HCEC 1CT (cell line): ENCODE results near the gene ACTN4.

Experiments
- DNase-seq: peaks from one replicate; pipeline ENCODE4 v3.0.0-alpha.2; 2017

ACTN4 gene

DNA sequence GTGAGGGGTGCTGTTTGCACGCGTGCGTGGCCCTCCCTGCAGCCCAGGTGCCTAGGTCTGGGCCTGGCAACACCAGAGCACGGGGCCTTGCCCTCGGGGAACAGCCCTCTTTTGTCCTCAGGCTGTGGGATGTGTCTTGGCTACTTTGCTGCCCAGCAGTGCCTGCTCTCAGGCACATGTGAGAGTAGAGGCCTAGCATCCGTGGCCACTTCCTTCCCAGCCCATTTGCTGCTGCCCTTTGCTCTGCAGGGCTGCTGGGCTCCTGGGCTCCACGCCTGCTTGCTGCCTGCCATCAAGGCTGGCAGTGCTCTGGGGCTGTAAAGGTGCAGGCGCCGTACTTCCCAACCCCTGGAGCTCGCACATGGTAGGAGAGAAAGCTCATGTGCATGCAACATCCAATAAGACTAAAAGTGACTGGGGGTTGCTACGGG is 50.2 kb downstream of the ACTN4 start:
- no peak for DNase-seq

DNA sequence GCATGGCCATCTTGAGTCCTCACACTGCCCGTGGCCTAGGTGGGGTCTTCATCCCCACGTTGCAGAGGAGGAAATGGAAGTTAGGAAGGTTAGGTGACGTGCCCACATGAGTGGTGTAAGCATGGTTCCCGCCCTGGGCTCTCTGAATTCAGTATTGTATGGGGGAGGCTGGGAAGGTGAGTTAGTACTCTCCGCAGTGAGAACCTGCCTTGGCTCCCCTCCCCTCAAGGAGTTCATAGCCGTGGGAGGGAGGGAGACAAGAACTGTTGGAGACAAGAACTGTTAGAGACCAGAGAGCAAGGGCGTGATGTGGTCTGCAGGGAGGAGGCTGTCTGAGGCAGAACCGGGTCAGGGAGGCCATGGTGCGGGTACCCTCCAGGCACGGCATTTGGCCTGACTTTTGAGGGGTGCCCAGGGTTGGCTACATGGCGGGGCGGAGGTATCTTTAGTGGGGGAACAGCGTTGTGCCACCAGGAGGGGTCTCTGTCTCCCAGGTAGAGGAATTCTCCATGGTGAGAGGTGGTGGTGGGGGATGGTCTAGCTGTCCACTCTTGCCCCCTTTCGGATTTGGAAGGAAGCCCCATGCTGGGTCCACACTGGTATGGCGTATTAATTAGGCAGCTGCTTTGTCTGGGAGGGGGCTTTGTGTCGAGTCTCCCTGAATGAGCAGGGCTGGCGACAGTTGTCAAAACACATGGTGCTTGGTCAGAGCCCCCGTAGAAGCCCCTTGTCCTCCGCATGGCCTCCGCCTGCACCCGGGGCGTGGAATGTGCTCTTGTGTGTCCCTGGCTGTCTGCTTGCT is 51.0 kb downstream of the ACTN4 start:
- no peak for DNase-seq

DNA sequence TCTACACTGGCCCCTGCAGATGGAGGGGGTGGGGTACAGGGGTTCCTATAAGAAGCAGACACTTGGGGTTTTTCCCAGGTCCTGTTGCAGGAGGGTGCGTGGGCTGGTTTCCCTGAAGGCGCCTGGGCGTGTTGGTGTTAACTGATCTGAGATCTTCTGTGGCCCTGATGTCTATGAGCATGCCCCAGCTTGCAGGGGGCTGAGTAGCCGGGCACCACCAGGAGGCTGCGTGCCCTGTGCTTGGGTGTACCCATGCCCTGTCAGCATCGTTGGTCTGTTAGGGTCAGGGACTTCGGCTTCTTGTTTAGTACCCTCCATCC is 51.5 kb downstream of the ACTN4 start:
- DNase-seq = no peak

DNA sequence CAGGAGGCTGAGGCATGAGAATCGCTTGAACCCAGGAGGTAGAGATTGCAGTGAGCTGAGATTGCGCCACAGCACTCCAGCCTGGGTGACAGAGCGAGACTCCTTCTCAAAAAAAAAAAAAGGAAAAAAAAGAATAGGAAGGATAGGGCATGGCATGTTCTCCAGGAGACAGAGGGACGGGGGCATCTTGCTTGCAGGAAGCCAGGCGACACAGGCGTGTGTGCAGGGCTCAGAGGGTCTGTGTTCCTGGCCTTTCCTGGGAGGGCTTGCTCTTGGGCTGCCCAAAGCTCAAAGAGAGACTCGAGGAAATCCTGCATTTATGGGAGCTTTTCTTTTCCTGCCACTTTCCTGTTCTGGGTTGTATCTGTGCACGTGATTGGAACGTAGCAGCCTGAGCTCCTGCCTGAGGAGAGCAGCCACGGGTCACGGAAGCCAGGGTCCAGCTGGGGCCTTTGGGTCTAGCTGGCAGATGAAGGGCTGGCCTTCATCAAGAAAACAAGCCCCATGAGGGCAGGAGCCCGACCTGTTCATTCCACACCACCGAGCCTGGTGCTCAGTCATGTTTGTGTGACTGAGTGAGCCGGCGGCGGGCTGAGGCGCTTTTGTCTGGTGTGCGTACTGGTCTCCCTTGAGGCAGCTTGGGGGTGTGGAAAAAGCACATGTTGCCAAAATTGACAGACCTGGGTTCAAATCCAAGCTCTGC is 52.3 kb downstream of the ACTN4 start:
- no peak for DNase-seq

DNA sequence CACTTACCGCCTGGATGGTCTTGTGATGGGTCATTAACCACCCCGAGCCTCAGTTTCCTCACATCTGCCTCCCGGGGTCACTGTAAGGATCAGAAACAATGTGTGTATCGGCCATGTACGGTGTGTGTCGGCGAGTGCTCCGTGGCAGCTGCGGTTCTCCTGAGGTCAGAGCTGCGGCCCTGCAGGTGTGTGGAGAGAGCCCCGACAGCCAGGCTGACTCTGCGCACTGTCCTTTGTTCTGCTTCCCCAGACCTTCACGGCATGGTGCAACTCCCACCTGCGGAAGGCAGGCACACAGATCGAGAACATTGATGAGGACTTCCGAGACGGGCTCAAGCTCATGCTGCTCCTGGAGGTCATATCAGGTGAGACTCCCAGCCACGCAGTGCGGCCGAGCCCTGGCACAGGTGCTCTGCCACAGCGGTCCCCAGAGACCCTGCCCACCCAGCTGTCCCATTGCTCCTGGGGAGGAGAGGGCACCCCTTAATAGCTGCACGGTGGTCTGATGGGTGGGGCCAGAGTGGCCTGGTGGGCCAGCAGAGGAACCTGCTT is 53.0 kb downstream of the ACTN4 start:
- no peak for DNase-seq

DNA sequence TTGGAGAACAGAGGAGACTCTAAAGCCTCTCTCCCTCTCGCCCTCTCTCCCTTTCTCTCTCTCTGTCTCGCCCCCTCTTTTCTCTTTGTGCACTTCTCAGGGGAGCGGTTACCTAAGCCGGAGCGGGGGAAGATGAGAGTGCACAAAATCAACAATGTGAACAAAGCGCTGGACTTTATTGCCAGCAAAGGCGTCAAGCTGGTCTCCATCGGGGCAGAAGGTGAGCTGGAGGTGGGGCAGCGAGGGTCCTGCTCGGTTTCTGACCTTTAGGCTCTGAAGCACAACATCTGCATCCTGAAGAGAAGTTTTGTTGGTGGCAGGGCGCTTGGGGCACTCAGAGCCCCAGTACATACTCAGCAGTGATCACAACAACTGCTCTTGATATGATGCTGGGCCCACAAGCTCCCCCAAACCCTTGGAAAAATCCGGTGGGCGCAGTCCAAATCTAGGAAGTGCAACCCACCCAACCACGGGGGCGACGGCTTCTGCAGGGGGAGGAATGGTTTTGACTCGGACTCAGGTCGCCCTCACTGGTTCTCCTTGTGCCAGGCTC is 53.5 kb downstream of the ACTN4 start:
- no peak for DNase-seq

DNA sequence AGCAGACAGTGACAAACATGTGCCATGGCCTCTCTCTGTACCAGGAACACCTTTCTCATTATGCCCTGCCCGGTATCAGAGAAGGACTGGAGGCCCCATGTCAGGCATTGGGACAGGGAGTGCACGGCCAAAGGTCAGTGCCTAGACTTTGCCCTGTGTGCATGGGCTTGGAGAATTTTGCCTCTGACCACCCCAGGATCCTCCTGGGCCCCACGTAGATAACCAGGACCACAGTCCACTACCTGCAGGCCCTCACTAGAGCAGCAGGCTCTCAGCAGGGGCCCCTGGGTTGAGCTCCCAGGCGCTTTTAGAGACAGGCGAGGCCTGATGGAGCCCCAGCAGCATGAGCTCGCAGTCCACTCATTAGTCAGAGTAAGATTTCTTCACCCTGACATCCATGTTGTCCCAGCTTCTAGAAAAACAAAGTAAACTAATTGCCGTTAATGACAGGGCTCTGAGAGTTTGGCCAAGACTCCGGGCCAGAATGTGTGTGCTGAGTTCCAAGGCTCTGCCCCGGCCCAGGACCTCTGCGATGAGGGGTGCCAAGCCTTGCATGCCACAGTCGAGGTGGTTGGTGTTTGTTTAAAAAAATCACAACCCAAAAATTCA is 54.1 kb downstream of the ACTN4 start:
- no peak for DNase-seq

DNA sequence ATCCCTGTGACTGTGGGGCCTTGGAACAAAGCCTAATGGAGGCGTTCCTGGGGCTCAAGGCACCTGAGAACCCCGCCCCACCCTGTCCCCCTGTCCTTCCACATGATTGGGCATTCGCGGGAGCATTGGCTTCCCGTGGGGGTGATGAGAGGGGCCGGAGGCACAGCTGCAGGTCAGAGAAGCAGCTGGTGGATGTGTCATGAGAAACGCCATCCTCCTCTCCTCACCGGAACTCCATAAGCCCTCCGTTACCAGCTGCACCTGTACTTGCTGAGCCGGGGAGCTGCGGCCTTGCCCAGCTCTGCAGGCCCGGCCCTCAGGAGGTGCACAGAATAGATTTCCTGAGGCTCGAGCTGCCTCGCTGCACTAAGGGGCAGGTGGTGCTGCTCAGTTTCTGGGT is 54.8 kb downstream of the ACTN4 start:
- DNase-seq = no peak

DNA sequence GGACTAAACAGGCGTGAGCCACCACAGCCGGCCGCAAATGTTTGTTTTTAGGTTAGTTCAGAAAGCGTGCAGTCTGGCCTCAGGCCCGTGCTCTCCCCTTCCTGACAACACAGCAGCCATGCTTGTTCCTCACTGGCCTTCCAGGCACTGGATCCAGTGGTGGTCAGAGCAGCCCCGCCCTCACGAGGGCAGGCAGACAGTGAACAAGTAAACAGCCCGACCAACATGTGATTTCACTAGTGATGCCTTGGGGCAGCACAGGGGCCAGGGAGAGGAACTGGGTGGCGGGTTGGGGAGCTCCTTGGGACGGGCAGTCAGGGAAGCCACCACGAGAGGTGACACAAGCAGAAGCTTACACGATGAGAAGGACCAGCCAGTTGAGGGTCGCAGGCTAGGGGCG is 56.1 kb downstream of the ACTN4 start:
- DNase-seq = no peak

DNA sequence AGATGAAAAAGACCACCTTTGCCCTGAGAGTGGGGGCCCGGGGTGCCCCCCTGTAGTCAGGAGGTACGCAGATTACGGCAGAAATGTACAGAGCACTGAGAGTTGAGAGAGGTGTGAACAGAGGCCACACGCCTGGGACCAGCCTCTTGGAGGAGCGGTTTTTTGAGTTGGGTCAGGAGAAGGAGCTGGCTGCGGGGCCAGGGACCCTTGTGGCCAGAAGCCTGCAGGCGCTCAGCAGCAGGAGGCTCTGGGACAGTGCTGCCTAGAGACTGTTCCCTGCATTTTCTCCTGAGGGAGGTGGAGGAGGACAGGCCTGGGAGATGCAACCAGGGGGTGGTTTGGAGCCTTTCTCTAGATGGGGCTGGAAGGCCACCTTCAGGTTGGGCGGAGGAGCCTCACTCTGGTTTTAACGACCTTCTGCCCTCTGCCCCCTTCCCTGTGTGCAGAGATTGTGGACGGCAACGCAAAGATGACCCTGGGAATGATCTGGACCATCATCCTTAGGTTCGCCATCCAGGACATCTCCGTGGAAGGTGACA is 57.1 kb downstream of the ACTN4 start:
- no peak for DNase-seq

DNA sequence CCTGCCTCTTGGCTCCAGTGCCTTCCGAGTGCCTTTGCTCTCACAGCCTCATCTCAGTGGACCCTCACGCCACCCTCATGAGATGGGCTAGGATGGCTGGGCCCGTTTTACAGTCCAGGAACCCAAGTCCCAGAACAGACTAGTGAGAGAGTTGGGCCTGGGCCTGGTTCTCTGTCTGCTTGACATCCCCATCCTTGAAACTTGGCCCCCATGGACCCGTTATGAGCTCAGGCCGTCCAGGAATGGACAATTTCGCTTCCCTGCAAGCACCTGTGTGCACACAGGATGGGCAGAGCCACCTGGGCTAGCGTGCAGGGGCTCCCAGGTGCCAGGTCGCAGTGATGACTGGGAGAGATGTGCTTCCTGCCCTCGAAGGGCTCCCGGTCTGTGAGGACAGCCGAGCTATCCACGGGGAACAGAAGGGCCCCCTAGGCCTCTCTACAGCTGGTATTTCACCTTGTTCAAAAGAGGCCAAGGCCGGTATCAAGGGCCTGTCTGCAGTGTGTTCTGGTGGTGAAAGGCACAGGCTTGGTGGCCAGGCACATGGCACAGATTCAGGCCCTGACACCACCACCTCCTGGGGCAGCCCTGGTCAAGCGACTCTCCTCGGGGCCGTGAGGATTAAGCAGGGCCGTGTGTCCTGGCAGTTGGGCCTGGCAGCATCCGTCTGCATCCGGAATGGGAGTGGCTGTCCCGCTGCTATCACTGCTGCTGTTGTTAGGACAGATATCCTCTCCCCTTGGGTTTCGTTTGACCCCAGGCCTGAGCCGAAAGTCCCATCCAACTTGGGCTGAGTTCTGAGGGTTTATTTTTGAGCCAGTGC is 58.0 kb downstream of the ACTN4 start:
- DNase-seq = no peak

DNA sequence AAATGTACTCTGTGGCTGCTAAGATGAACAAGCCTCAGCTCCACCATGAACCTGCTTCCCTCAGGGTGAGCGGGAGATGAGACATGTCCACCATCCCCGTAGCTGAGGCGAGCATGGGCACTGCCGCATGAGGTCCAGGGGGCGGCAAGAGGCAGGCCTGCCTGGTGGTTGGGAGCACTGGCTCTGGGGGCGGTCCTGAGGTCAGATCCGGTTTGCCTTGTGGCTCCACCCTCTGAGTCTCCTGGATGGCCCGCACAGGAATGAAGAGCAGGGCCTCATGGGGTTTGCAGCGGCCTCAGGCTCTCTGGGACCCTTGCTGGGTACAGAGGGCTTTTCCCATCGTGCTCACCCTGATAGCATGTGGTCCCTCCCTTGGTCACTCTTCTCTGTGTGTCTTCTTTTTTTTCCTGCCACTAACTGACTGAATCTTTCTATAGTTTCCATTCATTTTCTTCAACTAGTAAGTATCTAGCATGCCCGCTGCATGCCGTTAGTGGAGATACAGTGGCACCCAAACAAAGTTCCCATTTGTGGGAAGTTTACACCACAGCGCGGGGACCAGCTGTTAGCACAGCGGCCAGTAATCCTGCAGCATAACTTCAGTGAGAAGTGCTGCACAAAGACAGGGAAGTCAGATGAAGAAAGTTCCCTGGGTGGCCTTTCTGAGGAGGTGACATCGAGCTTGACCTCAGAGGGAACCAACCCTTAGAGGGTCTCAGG is 59.5 kb downstream of the ACTN4 start:
- DNase-seq = no peak

DNA sequence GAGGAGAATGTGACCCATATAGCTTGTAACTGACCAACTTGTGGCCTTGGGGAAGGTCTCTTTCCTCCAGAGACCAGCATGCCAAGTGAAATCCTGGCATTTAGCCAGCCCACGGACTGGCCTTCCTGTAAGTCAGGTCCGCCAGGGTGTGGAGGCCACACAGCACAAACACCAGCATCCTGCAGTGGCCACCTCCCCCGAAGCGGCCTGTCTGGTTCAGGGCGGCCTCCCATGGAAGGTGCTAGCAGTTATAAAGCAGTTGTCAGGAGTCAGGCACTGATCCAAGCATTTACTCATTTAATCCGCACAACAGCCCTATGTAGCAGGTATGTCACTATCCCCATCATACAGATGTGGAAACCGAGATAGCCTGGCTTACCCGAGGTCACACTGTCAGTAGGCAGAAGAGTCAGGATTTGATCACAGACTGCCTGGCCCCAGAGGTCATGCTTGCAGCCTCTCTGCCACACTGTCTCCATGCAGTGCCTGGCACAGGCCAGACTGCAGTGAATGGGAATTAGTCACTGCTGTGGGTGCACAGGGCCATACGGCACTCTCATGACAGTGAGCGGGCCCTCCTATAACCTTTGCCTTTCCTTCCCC is 60.2 kb downstream of the ACTN4 start:
- DNase-seq = no peak

DNA sequence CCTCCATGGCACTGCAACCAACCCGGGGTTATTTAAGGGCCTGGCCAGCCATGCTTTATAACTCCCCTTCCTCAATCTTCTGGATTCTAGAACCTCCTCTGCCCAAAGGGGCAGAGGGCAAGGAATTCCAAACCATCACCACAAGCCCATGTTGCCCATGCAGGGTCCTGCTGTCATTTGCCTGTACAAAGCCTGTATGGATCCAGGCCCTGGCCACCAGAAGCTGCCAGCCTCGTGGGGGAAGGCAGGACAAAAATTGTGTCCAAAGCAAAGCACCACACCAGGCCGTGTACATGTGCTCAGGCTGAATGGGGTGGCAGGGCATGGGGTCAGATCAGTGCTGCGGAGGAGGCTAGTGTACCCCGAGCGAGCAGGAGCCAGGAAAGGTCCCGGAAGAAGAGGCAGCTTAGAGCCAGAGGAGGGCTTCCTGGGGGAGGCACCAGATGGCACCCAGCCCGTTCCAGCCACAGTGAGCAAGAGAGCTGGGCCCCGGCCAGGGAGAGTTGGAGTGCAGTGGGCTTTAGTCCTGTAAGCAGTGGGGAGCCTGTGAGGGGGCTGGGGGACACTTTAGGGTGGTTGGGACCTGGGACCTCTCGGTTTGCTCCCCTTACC is 61.1 kb downstream of the ACTN4 start:
- no peak for DNase-seq

DNA sequence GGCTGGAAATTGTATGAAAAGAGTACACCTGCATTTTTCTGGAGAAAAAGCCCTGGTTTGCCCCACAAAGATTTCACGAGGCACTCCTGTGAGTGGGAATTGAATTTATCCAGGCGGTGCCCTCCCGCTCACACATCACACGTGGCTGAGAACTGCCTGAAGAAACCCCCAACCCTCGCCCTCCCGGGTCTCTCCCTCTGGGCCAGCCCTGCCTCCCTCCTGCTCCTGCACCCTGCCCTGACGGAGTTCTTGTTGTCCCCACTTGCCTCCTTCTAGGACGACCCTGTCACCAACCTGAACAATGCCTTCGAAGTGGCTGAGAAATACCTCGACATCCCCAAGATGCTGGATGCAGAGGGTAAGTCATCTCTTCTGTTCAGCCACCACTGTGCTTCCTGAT is 61.7 kb downstream of the ACTN4 start:
- DNase-seq = no peak

DNA sequence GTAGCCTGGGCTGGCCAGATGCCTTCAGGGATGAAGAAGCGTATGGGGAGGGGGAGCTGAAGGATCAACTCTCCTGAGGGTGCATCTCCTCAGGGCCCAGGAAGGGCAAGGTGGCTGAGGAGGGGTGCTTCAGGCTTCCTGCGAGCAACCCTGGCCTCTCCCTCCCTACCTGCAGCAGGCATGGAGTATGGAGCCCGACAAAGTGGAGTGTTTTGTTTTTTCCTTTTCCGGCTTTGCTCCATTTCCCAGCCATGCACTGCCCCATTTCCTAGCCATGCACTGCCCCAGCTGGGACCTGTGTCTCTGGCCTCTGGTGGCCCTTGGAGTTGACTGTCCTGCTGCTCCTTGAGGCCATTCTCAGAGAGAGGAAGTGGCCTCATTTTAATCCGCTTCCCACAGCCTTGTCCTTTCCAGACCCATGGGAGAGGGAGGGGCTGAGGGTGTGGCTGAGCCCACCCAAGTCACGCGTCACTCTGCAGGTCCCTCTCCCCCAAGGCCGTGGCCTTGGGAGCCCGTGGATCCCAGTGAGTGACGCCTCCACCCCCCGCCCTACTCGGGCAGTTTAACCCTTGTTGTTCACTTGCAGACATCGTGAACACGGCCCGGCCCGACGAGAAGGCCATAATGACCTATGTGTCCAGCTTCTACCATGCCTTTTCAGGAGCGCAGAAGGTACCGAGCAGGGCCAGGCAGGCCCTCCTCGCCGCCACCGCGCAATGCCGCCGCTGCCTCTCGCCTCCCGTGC is 62.4 kb downstream of the ACTN4 start:
- no peak for DNase-seq

DNA sequence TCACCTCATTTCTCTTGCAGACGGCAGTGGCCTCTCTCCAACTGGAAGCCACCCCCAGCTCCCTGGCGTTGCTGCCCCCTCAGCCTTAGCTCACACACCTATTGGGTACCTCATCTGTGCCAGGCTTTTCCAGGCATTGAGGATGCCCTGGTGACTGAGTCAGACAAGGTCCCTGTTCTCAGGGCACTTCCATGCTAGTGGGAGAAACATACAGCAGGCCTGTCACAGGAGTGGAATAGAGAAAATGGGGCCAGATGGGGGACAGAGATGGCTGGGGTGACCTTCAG is 62.9 kb downstream of the ACTN4 start:
- no peak for DNase-seq

DNA sequence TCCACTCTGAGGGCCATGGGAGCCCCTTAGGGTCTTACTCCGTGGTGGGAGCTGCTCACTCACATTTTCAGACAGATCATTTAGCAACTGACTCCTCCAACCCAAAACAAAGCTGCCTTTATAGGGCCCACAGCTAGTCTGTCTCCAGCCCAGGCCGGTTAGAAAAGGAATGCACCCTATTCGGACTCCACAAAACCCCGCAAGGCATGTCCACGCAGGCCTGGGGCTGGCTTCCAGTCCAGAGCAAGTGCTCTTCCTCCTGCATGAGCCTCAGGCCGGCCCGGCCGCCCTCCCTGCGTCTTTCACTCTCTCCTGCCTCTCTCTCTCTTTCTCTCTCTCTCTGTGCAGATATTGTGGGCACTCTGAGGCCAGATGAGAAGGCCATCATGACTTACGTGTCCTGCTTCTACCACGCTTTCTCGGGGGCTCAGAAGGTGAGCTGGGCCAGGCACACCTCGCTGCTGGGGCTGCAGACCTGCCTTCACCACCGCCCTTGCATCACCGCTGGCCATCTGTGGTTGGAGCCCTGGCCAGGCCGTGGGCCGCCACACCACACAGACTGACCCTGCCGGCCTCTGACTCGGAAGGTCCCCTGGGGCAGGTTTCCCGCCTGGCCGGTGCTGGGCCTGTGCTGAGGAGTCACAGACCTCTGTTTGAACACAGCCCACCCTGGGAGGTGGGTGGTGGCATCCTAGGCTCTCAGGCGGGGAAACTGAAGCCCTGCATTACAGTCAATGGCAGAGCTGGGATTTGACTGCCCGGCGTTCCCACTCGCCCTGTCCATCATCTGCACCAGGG is 63.7 kb downstream of the ACTN4 start:
- DNase-seq = no peak

DNA sequence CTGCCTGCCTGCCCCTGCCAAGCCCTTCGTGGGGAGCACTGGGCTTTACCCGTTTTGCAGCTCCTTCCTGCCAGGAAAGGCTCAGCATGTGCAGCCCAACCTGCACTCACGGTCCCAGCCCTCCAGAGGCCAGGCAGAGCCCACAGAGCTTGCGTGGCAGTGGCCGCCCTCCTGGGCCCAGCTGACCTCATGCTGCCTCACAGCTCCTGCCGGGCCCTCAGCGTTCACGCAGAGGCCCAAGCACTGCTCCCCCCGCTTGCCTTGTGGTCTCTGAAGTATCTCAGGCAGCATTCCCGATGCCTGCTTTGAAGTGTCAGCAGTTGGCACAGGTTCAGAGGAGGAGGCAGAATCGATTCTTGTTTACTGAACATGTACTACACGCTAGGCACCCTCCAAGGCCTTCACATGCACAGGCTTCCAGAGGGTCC is 64.3 kb downstream of the ACTN4 start:
- peak; percentile 90 for DNase-seq
